ENCODE results near the gene RAB40C.

RAB40C gene

DNA sequence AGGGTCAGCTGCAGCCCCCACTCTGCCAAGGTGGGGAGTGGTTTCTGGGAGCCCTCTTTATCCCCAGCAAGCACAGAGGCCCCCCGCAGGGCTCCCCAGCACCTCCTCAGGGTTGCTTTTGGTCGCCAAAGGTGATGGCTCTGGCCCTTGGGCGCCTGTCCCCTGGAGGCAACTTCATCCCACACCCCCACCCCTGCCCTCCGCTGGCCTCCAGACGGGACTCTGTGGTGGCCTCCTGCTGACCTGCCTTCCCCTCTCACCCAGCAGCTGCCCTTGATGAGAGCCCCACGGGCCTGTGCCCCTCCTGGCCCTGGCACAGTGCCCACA is 70.2 kb downstream of the RAB40C start:
- peaks cover 5% of the 10 kb centered on the region for H3K4me1 Mint-ChIP-seq (ENCODE audit: low read depth)
- H3K36me3 Mint-ChIP-seq (ENCODE audit: low read depth) = no peaks in the 10 kb centered on the region
- H3K9me3 Mint-ChIP-seq = no peaks in the 10 kb centered on the region
- H3K27me3 Mint-ChIP-seq = no peaks in the 10 kb centered on the region
- no peak overlapping the region for H3K4me3 Mint-ChIP-seq
- H3K27ac Mint-ChIP-seq = no peak overlapping the region

GRCh38 chr16:660459-661183 is 70.8 kb downstream of the RAB40C start:
- Mint-ChIP-seq H3K27ac (no peak overlapping the region), H3K4me1 (ENCODE audit: low read depth) (peaks cover 5% of the 10 kb centered on the region), H3K4me3 (no peak overlapping the region)

GRCh38 chr16:661184-661821 is 71.4 kb downstream of the RAB40C start:
- H3K27ac Mint-ChIP-seq = no peak overlapping the region
- H3K4me1 Mint-ChIP-seq (ENCODE audit: low read depth) = peaks cover 5% of the 10 kb centered on the region
- no peaks in the 10 kb centered on the region for H3K9me3 Mint-ChIP-seq
- no peaks in the 10 kb centered on the region for H3K36me3 Mint-ChIP-seq (ENCODE audit: low read depth)
- H3K27me3 Mint-ChIP-seq = no peaks in the 10 kb centered on the region
- no peak overlapping the region for H3K4me3 Mint-ChIP-seq

More at GRCh38 chr16:660459-661183, 70.8 kb downstream of the RAB40C start:
- Mint-ChIP-seq H3K36me3 (ENCODE audit: low read depth) (no peaks in the 10 kb centered on the region), H3K9me3 (no peaks in the 10 kb centered on the region), H3K27me3 (no peaks in the 10 kb centered on the region)

DNA sequence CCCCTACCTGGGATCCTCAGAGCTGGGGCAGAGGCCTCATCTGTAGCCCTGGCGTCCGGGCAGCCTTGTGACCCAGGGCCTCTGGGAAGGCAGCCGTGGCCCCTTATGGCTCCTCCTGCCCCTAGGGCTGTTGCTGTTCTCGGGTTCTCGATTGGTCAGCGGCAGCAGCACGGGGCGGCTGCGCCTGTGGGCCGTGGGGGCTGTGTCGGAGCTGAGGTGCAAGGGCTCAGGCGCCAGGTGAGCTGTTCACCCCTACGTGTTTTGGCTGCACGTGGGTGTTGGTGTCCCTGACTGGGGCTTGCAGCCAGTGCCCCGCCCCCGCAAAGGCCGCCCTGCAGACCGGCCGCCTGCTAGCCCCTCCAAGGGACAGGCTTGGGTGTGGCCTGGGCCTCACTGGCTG is 72.2 kb downstream of the RAB40C start:
- H3K4me3 Mint-ChIP-seq = no peak overlapping the region

GRCh38 chr16:662597-662996 is 72.7 kb downstream of the RAB40C start:
- Mint-ChIP-seq H3K27ac (no peak overlapping the region), H3K4me1 (ENCODE audit: low read depth) (peaks cover 8% of the 10 kb centered on the region), H3K36me3 (ENCODE audit: low read depth) (no peaks in the 10 kb centered on the region), H3K4me3 (no peak overlapping the region), H3K27me3 (no peaks in the 10 kb centered on the region), H3K9me3 (no peaks in the 10 kb centered on the region)

More for the DNA sequence above, 72.2 kb downstream of the RAB40C start:
- peaks cover 5% of the 10 kb centered on the region for H3K4me1 Mint-ChIP-seq (ENCODE audit: low read depth)
- H3K36me3 Mint-ChIP-seq (ENCODE audit: low read depth) = no peaks in the 10 kb centered on the region
- no peak overlapping the region for H3K27ac Mint-ChIP-seq
- no peaks in the 10 kb centered on the region for H3K27me3 Mint-ChIP-seq
- H3K9me3 Mint-ChIP-seq = no peaks in the 10 kb centered on the region

DNA sequence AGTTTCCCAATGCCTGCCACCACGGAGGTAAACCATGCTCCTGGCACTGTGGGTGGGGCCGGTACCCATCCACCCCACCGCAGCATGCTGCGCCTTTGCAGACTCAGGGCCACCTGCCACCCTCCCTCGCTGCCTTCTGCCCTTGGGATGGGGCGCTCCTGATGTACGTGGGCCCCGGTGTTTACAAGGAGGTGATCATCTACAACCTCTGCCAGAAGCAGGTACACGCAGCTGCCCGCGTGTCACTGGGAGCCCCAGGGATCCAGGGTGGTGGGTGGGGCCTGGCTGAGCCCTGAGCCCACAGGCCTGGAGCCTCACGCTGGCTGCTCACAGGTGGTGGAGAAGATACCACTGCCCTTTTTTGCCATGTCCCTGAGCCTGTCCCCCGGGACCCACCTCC is 76.7 kb downstream of the RAB40C start:
- peaks cover 10% of the 10 kb centered on the region for H3K36me3 Mint-ChIP-seq (ENCODE audit: low read depth)
- no peaks in the 10 kb centered on the region for H3K27me3 Mint-ChIP-seq
- no peak overlapping the region for H3K27ac Mint-ChIP-seq
- no peaks in the 10 kb centered on the region for H3K9me3 Mint-ChIP-seq
- H3K4me3 Mint-ChIP-seq = no peak overlapping the region
- peaks cover 14% of the 10 kb centered on the region for H3K4me1 Mint-ChIP-seq (ENCODE audit: low read depth)

- H3K36me3 Mint-ChIP-seq (ENCODE audit: low read depth) = peaks cover 10% of the 10 kb centered on the region
- H3K27ac Mint-ChIP-seq = peak overlapping the region; percentile 61
- H3K9me3 Mint-ChIP-seq = no peaks in the 10 kb centered on the region
- no peaks in the 10 kb centered on the region for H3K27me3 Mint-ChIP-seq
- peaks cover 14% of the 10 kb centered on the region for H3K4me1 Mint-ChIP-seq (ENCODE audit: low read depth)
- H3K4me3 Mint-ChIP-seq = peak overlapping the region; percentile 77
Observed at GRCh38 chr16:667113-667779, 77.4 kb downstream of the RAB40C start.

- H3K27me3 Mint-ChIP-seq = no peaks in the 10 kb centered on the region
- no peaks in the 10 kb centered on the region for H3K9me3 Mint-ChIP-seq
- peaks cover 14% of the 10 kb centered on the region for H3K4me1 Mint-ChIP-seq (ENCODE audit: low read depth)
- peak within 1 kb of the TSS; percentile 61 for H3K27ac Mint-ChIP-seq
- peaks cover 14% of the 10 kb centered on the region for H3K36me3 Mint-ChIP-seq (ENCODE audit: low read depth)
- H3K4me3 Mint-ChIP-seq = peak within 1 kb of the TSS; percentile 77
Observed at GRCh38 chr16:667780-668518, 78.1 kb downstream of the RAB40C start, which contains the start of gene RHOT2. Gene RHOT2, plus strand, starts transcription at chr16:668132. Its CDS starts 68 bp downstream, at chr16:668200.

DNA sequence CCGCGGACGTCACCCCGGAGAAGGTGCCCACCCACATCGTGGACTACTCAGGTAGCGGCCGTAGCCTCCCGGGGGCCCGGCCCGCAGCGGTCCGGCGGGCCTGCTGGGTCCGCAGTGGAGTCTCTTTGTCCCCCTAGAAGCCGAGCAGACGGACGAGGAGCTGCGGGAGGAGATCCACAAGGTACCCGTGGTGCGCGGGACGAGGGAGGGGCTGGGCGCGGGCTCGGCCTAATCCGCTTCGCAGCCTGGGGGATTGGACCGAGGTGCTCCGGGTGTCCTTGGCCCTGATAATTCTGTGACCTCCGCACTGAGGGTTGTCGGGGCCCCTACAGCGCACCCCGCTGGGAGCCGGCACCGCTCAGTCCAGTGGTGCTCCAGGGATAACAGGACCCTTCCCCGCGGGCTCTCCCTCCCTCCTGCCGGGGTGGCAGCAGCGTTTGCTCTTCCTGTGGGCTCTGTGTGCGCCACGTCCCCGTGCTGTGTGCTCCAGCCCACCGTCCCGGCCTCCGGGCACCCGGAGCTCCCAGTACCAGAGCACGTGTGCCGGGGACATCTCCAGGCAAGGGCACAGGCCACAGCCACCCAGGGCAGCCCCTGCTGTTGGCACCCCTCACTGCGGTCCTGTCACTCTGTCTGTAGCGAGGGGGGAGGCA is 78.8 kb downstream of the RAB40C start:
- Mint-ChIP-seq H3K27me3 (no peaks in the 10 kb centered on the region), H3K36me3 (ENCODE audit: low read depth) (peaks cover 16% of the 10 kb centered on the region), H3K9me3 (no peaks in the 10 kb centered on the region), H3K27ac (peak overlapping the region; percentile 45), H3K4me1 (ENCODE audit: low read depth) (peaks cover 14% of the 10 kb centered on the region), H3K4me3 (peak overlapping the region; percentile 77)

- peak overlapping the region; percentile 77 for H3K4me3 Mint-ChIP-seq
- H3K27me3 Mint-ChIP-seq = no peaks in the 10 kb centered on the region
- H3K9me3 Mint-ChIP-seq = no peaks in the 10 kb centered on the region
- H3K4me1 Mint-ChIP-seq (ENCODE audit: low read depth) = peaks cover 14% of the 10 kb centered on the region
- peaks cover 16% of the 10 kb centered on the region for H3K36me3 Mint-ChIP-seq (ENCODE audit: low read depth)
- H3K27ac Mint-ChIP-seq = no peak overlapping the region
Observed at GRCh38 chr16:669666-670065, 79.8 kb downstream of the RAB40C start.

GRCh38 chr16:670485-671352 is 80.9 kb downstream of the RAB40C start:
- peaks cover 18% of the 10 kb centered on the region for H3K4me1 Mint-ChIP-seq (ENCODE audit: low read depth)
- H3K36me3 Mint-ChIP-seq (ENCODE audit: low read depth) = peaks cover 16% of the 10 kb centered on the region
- no peaks in the 10 kb centered on the region for H3K27me3 Mint-ChIP-seq
- H3K4me3 Mint-ChIP-seq = peak overlapping the region; percentile 77
- no peak overlapping the region for H3K27ac Mint-ChIP-seq
- no peaks in the 10 kb centered on the region for H3K9me3 Mint-ChIP-seq

- H3K4me3 Mint-ChIP-seq = no peak overlapping the region
- no peak overlapping the region for H3K27ac Mint-ChIP-seq
Observed at GRCh38 chr16:671353-672131, 81.7 kb downstream of the RAB40C start.

DNA sequence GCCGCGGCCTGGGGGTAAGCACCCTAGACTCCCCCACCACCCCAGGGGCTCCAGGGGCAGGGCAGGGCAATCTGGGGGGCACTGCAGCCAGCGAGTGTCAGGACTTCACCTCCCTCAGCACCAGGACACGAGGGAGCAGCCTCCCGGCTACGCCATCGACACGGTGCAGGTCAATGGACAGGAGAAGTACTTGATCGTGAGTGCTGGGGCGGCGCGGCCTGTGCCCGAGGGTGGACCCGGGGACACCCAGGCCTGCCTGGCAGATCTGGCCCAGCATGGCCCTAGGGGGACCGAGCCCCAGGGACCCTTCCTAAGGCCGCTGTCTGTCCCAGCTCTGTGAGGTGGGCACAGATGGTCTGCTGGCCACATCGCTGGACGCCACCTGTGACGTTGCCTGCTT is 82.5 kb downstream of the RAB40C start:
- H3K4me3 Mint-ChIP-seq = no peak overlapping the region
- no peak overlapping the region for H3K27ac Mint-ChIP-seq
- peaks cover 18% of the 10 kb centered on the region for H3K4me1 Mint-ChIP-seq (ENCODE audit: low read depth)
- H3K36me3 Mint-ChIP-seq (ENCODE audit: low read depth) = peaks cover 16% of the 10 kb centered on the region
- no peaks in the 10 kb centered on the region for H3K27me3 Mint-ChIP-seq
- H3K9me3 Mint-ChIP-seq = no peaks in the 10 kb centered on the region

More at GRCh38 chr16:671353-672131, 81.7 kb downstream of the RAB40C start:
- H3K4me1 Mint-ChIP-seq (ENCODE audit: low read depth) = peaks cover 18% of the 10 kb centered on the region
- H3K36me3 Mint-ChIP-seq (ENCODE audit: low read depth) = peaks cover 16% of the 10 kb centered on the region
- no peaks in the 10 kb centered on the region for H3K27me3 Mint-ChIP-seq
- H3K9me3 Mint-ChIP-seq = no peaks in the 10 kb centered on the region
